CD8-positive, alpha-beta memory T cell (primary cell): Measurements from ENCODE around the gene VPS13D. TPM values are rescaled to one million over a fixed set of nuclear protein-coding genes. Genes with fewer than 3 reads are reported as not detected.
A peak's percentile ranks its signal among the peaks of the same experiment; 100 is the strongest.

Experiments used
- CTCF ChIA-PET: fragments of 350-600 bp; sonication (Branson Sonifier 250); formaldehyde crosslinking; loops from one replicate; lab custom pipeline; 2021; ENCODE audit warnings: antibody characterized with exemption; lab: Charles Lee
- POLR2A ChIA-PET: fragments of 350-600 bp; sonication (Branson Sonifier 250); formaldehyde crosslinking; loops from one replicate; lab custom pipeline; 2021; ENCODE audit warnings: antibody characterized with exemption; lab: Charles Lee
- DNase-seq, 5 donors: peaks; one replicate each; pipeline versions ENCODE4 v3.0.0 to v3.0.0-alpha.2; 2020 to 2022; ENCODE audit warnings: mixed read lengths in 1 of 5
- H3K27ac ChIP-seq: one replicate; pipeline ENCODE4 v1.7.0; 2013; ENCODE audit warnings: low read depth, mild to moderate bottlenecking, low read length, moderate library complexity
- H3K27me3 ChIP-seq: 2 replicates; pipeline ENCODE4 v1.7.0; 2013; ENCODE audit warnings: low read length, mild to moderate bottlenecking; ENCODE audit not compliant: insufficient read depth, poor library complexity, severe bottlenecking
- H3K36me3 ChIP-seq: 2 replicates; pipeline ENCODE4 v1.7.0; 2013; ENCODE audit warnings: mild to moderate bottlenecking, low read length, moderate library complexity; ENCODE audit not compliant: insufficient read depth
- H3K4me1 ChIP-seq: 2 replicates; pipeline ENCODE4 v1.7.0; 2013; ENCODE audit warnings: mild to moderate bottlenecking, low read length, moderate library complexity; ENCODE audit not compliant: insufficient read depth
- H3K4me3 ChIP-seq: 2 replicates; pipeline ENCODE4 v1.7.0; 2013; ENCODE audit warnings: mild to moderate bottlenecking, low read length
- H3K9me3 ChIP-seq: 2 replicates; pipeline ENCODE4 v1.7.0; 2013; ENCODE audit warnings: mild to moderate bottlenecking, low read length
- H3K27ac Mint-ChIP-seq, 8 donors: one replicate each; pipeline ENCODE4 v1.8.0; 2020 to 2021; ENCODE audit warnings: mixed read lengths in 8 of 8, mild to moderate bottlenecking in 6 of 8, inconsistent platforms in 3 of 8, moderate library complexity in 3 of 8
- H3K27me3 Mint-ChIP-seq, 2 donors: one replicate each; pipeline ENCODE4 v1.8.0; 2020 to 2021; ENCODE audit warnings: mixed read lengths in 2 of 2, mild to moderate bottlenecking in 1 of 2, moderate library complexity in 1 of 2
- H3K36me3 Mint-ChIP-seq, 3 donors: one replicate each; pipeline ENCODE4 v1.8.0; 2020 to 2021; ENCODE audit warnings: mixed read lengths in 3 of 3, inconsistent platforms in 1 of 3, mild to moderate bottlenecking in 1 of 3
- H3K4me1 Mint-ChIP-seq, 3 donors: one replicate each; pipeline ENCODE4 v1.8.0; 2020 to 2021; ENCODE audit warnings: mixed read lengths in 3 of 3, inconsistent platforms in 1 of 3, mild to moderate bottlenecking in 1 of 3
- H3K4me3 Mint-ChIP-seq, 7 donors: one replicate each; pipeline ENCODE4 v1.8.0; 2020 to 2021; ENCODE audit warnings: mixed read lengths in 7 of 7, mild to moderate bottlenecking in 6 of 7, moderate library complexity in 4 of 7, inconsistent platforms in 2 of 7
- H3K9me3 Mint-ChIP-seq, 5 donors: one replicate each; pipeline ENCODE4 v1.8.0; 2020 to 2022; ENCODE audit warnings: mixed read lengths in 5 of 5, mild to moderate bottlenecking in 3 of 5, moderate library complexity in 2 of 5, inconsistent platforms in 1 of 5
- polyA plus RNA-seq: library from polyadenylated mRNA; unstranded; fragments of 300-500 nt; fragmentation: Illumina TruSeq; gene quantifications from one replicate; pipeline ENCODE4 v1.2.3, GENCODE V29; 2021
- total RNA-seq, 2 experiments: library from RNA; stranded (reverse); gene quantifications; one replicate each; pipeline ENCODE4 v1.2.3, GENCODE V29; 2021

The VPS13D gene
- total and polyA plus RNA-seq, 3 experiments from 2014 or later: 9.7 to 28.5 (median 24.1) TPM

DNA sequence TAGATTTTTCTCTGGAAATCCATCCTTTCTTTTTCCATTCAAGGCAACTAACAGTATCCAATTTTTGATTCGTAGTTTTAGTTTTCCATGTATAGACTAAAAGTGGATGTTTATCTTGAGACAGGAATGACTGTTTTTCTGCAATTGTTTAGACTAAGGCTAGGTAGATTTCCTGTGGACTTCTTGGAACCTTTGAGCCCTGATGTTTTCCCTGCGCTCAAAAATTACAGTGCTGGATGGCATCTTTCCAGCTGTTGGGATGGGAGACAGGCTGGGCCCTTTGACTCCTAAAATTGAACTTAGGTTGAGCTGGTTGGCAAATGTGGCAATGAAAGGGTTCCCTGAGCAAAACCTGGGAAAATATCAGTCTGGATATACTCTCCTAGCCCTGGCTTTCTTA, 207.8 kb downstream of the VPS13D start:
- DNase-seq: no peak
- Mint-ChIP-seq H3K27me3 (no peaks in the 10 kb centered on the region), H3K27ac (peak overlapping the region in 7 of 8 donors; percentile 25 to 92 (median 87)), H3K4me1 (peaks cover 84 to 89% (median 88%) of the 10 kb centered on the region in 3 donors), H3K9me3 (peaks cover 0 to 8% (median 0%) of the 10 kb centered on the region in 5 donors), H3K4me3 (peak overlapping the region in 3 of 7 donors; percentile 13 to 75 (median 73)), H3K36me3 (peaks cover 0 to 14% (median 11%) of the 10 kb centered on the region in 3 donors)
- CTCF ChIA-PET: interaction anchor here (0.8 to 2.3 kb wide), 4 partner anchors 10 to 181 kb away, joined by 3 to 5 read pairs (median 4); partner anchors contain the start of gene DHRS3
- H3K27ac ChIP-seq: no peak overlapping the region
- H3K27me3 ChIP-seq: no peaks in the 10 kb centered on the region
- POLR2A ChIA-PET: no interaction called here
- peaks cover 82% of the 10 kb centered on the region for H3K4me1 ChIP-seq
- no peaks in the 10 kb centered on the region for H3K36me3 ChIP-seq
- H3K4me3 ChIP-seq: no peak overlapping the region
- H3K9me3 ChIP-seq: no peaks in the 10 kb centered on the region

GRCh38 chr1:12438349-12438924, 208.6 kb downstream of the VPS13D start:
- CTCF ChIA-PET: interaction anchor here (1.0 to 2.3 kb wide), 4 partner anchors 9 to 182 kb away, joined by 3 to 5 read pairs (median 4); partner anchors contain the start of gene DHRS3
- Histone ChIP-seq H3K4me1 (peaks cover 78% of the 10 kb centered on the region), H3K27ac (no peak overlapping the region), H3K4me3 (peak overlapping the region; percentile 20), H3K36me3 (no peaks in the 10 kb centered on the region), H3K9me3 (no peaks in the 10 kb centered on the region), H3K27me3 (no peaks in the 10 kb centered on the region)
- Mint-ChIP-seq H3K36me3 (peaks cover 0 to 16% (median 15%) of the 10 kb centered on the region in 3 donors), H3K27ac (peak overlapping the region; percentile 65 to 96 (median 92)), H3K4me1 (peaks cover 79 to 90% (median 87%) of the 10 kb centered on the region in 3 donors), H3K27me3 (no peaks in the 10 kb centered on the region), H3K9me3 (peaks cover 0 to 8% (median 0%) of the 10 kb centered on the region in 5 donors), H3K4me3 (peak overlapping the region; percentile 4 to 91 (median 73))
- peak; percentile 2 to 74 (median 69) for DNase-seq
- POLR2A ChIA-PET: interaction anchor here (1.1 kb wide), 1 partner anchor 40 kb away, joined by 3 read pairs; no protein-coding TSS in a partner anchor

- CTCF ChIA-PET: interaction anchor here (0.9 to 2.3 kb wide), 4 partner anchors 9 to 181 kb away, joined by 3 to 5 read pairs (median 4); partner anchors contain the start of gene DHRS3
- peak overlapping the region; percentile 4 to 91 (median 73) for H3K4me3 Mint-ChIP-seq
- Histone ChIP-seq H3K9me3 (no peaks in the 10 kb centered on the region), H3K4me3 (peak overlapping the region; percentile 20), H3K27me3 (no peaks in the 10 kb centered on the region), H3K36me3 (no peaks in the 10 kb centered on the region), H3K4me1 (peaks cover 71% of the 10 kb centered on the region), H3K27ac (no peak overlapping the region)
- peaks cover 74 to 86% (median 81%) of the 10 kb centered on the region in 3 donors for H3K4me1 Mint-ChIP-seq
- no peak for DNase-seq
- POLR2A ChIA-PET: interaction anchor here (1.1 kb wide), 1 partner anchor 39 kb away, joined by 3 read pairs; no protein-coding TSS in a partner anchor
- peak overlapping the region; percentile 65 to 96 (median 92) for H3K27ac Mint-ChIP-seq
- peaks cover 0 to 18% (median 17%) of the 10 kb centered on the region in 3 donors for H3K36me3 Mint-ChIP-seq
- no peaks in the 10 kb centered on the region for H3K27me3 Mint-ChIP-seq
- H3K9me3 Mint-ChIP-seq: peaks cover 0 to 8% (median 0%) of the 10 kb centered on the region in 5 donors
Measured at GRCh38 chr1:12439073-12439472, 209.2 kb downstream of the VPS13D start.

- H3K27me3 ChIP-seq: no peaks in the 10 kb centered on the region
- H3K4me1 ChIP-seq: peaks cover 59% of the 10 kb centered on the region
- H3K36me3 Mint-ChIP-seq: peaks cover 2 to 22% (median 20%) of the 10 kb centered on the region in 3 donors
- H3K27ac ChIP-seq: peak overlapping the region; percentile 6
- no peak for DNase-seq
- H3K27me3 Mint-ChIP-seq: no peaks in the 10 kb centered on the region
- peak overlapping the region in 2 of 8 donors; percentile 61 to 74 for H3K27ac Mint-ChIP-seq
- H3K9me3 ChIP-seq: no peaks in the 10 kb centered on the region
- CTCF ChIA-PET: no interaction called here
- POLR2A ChIA-PET: no interaction called here
- H3K36me3 ChIP-seq: no peaks in the 10 kb centered on the region
- no peak overlapping the region for H3K4me3 Mint-ChIP-seq
- no peak overlapping the region for H3K4me3 ChIP-seq
- H3K4me1 Mint-ChIP-seq: peaks cover 58 to 72% (median 67%) of the 10 kb centered on the region in 3 donors
- peaks cover 0 to 8% (median 0%) of the 10 kb centered on the region in 5 donors for H3K9me3 Mint-ChIP-seq
Measured at GRCh38 chr1:12441414-12442105, 211.7 kb downstream of the VPS13D start.

GRCh38 chr1:12442217-12442616, 212.4 kb downstream of the VPS13D start:
- peaks cover 59% of the 10 kb centered on the region for H3K4me1 ChIP-seq
- ChIA-PET CTCF (no interaction called here), POLR2A (no interaction called here)
- H3K27me3 Mint-ChIP-seq: no peaks in the 10 kb centered on the region
- no peak overlapping the region for H3K4me3 Mint-ChIP-seq
- H3K36me3 ChIP-seq: no peaks in the 10 kb centered on the region
- DNase-seq: no peak
- peak overlapping the region in 1 of 8 donors; percentile 73 for H3K27ac Mint-ChIP-seq
- H3K4me1 Mint-ChIP-seq: peaks cover 55 to 69% (median 66%) of the 10 kb centered on the region in 3 donors
- H3K4me3 ChIP-seq: no peak overlapping the region
- H3K27ac ChIP-seq: no peak overlapping the region
- H3K9me3 ChIP-seq: no peaks in the 10 kb centered on the region
- peaks cover 0 to 8% (median 0%) of the 10 kb centered on the region in 5 donors for H3K9me3 Mint-ChIP-seq
- H3K27me3 ChIP-seq: no peaks in the 10 kb centered on the region
- H3K36me3 Mint-ChIP-seq: peaks cover 4 to 22% (median 20%) of the 10 kb centered on the region in 3 donors

DNA sequence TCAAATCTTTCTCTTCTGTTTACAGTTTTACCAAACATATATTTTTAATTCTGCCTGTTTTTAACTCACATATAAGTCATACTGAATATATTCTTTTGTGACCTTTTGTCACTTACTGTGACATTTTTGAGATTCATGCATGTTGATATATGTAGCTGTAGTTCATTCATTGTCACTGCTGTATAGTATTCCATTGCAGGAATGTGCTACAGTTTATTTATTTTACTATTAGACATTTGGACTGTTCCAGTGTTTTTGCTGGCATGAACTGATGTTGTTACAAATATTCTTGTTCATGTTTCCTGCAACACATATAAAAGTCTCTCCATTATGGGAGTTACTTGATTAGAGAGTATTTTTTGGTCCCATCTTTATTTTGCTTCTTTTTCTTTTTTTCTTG, 213.3 kb downstream of the VPS13D start:
- peak overlapping the region in 1 of 8 donors; percentile 5 for H3K27ac Mint-ChIP-seq
- no peaks in the 10 kb centered on the region for H3K27me3 Mint-ChIP-seq
- H3K27ac ChIP-seq: no peak overlapping the region
- peaks cover 59% of the 10 kb centered on the region for H3K4me1 ChIP-seq
- no peaks in the 10 kb centered on the region for H3K27me3 ChIP-seq
- ChIA-PET CTCF (no interaction called here), POLR2A (no interaction called here)
- DNase-seq: no peak
- peaks cover 4 to 22% (median 22%) of the 10 kb centered on the region in 3 donors for H3K36me3 Mint-ChIP-seq
- no peak overlapping the region for H3K4me3 ChIP-seq
- H3K9me3 ChIP-seq: no peaks in the 10 kb centered on the region
- peaks cover 48 to 67% (median 64%) of the 10 kb centered on the region in 3 donors for H3K4me1 Mint-ChIP-seq
- no peaks in the 10 kb centered on the region for H3K36me3 ChIP-seq
- H3K9me3 Mint-ChIP-seq: peaks cover 0 to 4% (median 0%) of the 10 kb centered on the region in 5 donors
- H3K4me3 Mint-ChIP-seq: no peak overlapping the region

GRCh38 chr1:12444329-12444841, 214.6 kb downstream of the VPS13D start:
- H3K4me1 ChIP-seq: peaks cover 59% of the 10 kb centered on the region
- Mint-ChIP-seq H3K27ac (peak overlapping the region in 1 of 8 donors; percentile 80), H3K4me3 (no peak overlapping the region), H3K9me3 (no peaks in the 10 kb centered on the region), H3K36me3 (peaks cover 4 to 22% (median 16%) of the 10 kb centered on the region in 3 donors), H3K27me3 (no peaks in the 10 kb centered on the region), H3K4me1 (peaks cover 48 to 67% (median 64%) of the 10 kb centered on the region in 3 donors)
- no peak overlapping the region for H3K4me3 ChIP-seq
- H3K27ac ChIP-seq: no peak overlapping the region
- H3K27me3 ChIP-seq: no peaks in the 10 kb centered on the region
- CTCF ChIA-PET: no interaction called here
- no peaks in the 10 kb centered on the region for H3K9me3 ChIP-seq
- POLR2A ChIA-PET: no interaction called here
- H3K36me3 ChIP-seq: no peaks in the 10 kb centered on the region
- DNase-seq: no peak
